GM13976 (cell line): ENCODE measurements around the gene GCLM.

Source experiments
- DNase-seq: peaks from one replicate; pipeline ENCODE4 v3.0.0; 2012; ENCODE audit warnings: low spot score
- in situ Hi-C: fragments of 300-500 bp; cut with MboI; formaldehyde crosslinking; loops from one replicate; pipeline ENCODE4 v1.12.0; 2022; ENCODE audit warnings: low sequenced_read_pairs, mixed read lengths, inconsistent platforms; ENCODE audit not compliant: unreplicated experiment
- TF ChIP-seq, protein P1 (sequence below): IDR thresholded peaks from 2 replicates; pipeline ENCODE4 v1.5.1; 2012; ENCODE audit warnings: borderline replicate concordance, mild to moderate bottlenecking; ENCODE audit not compliant: insufficient read depth; ENCODE audit errors: extremely low read depth, missing control alignments, control extremely low read depth

GCLM gene

DNA sequence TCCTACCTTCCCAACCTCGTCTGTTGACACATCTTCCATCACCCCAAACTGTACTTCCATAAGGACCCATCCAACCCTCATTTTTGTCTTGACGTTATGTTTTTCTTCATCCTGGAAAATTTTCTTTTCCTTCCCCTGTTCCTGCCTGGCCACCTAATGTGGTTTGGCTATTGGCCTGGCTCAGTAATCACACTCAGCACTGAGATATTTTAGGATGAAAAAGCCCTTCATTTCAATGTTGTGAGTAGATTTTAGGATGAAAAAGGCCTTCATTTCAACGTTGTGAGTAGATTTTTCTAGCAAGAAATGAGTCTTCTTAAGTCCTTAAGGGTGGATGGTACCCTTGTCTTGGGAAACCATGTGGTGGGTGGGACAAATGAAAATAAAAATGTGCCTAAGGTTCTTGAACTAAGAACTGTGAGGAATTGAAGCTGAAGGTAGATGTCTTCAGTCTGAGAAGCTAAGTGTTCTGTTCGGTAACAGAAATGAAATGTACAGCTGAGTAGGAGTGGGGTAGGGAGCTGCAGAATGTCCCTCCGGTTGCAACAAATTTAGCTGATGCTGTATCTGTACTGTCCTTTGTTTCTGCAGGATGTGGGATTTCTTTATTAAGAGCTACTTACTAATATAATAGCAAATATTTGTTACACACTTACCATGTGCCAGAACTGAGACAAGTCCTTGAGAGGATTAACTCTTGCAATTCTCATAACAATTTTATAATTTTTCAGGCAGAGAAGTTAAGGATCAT, 66.3 kb downstream of the GCLM start:
- no peak for DNase-seq
- TF ChIP-seq, protein P1, sequence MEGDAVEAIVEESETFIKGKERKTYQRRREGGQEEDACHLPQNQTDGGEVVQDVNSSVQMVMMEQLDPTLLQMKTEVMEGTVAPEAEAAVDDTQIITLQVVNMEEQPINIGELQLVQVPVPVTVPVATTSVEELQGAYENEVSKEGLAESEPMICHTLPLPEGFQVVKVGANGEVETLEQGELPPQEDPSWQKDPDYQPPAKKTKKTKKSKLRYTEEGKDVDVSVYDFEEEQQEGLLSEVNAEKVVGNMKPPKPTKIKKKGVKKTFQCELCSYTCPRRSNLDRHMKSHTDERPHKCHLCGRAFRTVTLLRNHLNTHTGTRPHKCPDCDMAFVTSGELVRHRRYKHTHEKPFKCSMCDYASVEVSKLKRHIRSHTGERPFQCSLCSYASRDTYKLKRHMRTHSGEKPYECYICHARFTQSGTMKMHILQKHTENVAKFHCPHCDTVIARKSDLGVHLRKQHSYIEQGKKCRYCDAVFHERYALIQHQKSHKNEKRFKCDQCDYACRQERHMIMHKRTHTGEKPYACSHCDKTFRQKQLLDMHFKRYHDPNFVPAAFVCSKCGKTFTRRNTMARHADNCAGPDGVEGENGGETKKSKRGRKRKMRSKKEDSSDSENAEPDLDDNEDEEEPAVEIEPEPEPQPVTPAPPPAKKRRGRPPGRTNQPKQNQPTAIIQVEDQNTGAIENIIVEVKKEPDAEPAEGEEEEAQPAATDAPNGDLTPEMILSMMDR, result no peak
- in situ Hi-C loops, result loop anchor here (25.0 kb wide), 1 partner anchor 531 kb away; no protein-coding TSS in a partner anchor

DNA sequence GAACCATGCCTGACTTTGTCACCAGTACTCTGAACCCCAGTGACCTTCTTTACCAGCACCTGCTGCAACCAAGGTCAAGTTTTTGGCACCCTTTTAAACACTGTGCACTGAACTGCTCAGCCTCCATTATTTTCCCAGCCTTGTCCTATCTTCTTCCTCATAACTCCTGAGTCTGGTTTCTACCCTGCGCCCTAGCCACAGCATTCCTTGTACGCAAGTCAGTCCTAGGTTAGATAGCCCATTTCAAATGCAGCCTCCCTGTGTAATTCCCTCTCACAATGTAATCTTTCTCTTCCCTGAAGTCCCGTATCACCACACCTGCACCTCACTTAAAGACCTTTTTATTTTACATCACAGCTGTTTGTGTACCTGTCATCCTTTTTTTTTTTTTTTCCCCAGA, 67.5 kb downstream of the GCLM start:
- no peak for DNase-seq
- in situ Hi-C loops, result loop anchor here (25.0 kb wide), 1 partner anchor 529 kb away; no protein-coding TSS in a partner anchor
- TF ChIP-seq, protein P1, result no peak

DNA sequence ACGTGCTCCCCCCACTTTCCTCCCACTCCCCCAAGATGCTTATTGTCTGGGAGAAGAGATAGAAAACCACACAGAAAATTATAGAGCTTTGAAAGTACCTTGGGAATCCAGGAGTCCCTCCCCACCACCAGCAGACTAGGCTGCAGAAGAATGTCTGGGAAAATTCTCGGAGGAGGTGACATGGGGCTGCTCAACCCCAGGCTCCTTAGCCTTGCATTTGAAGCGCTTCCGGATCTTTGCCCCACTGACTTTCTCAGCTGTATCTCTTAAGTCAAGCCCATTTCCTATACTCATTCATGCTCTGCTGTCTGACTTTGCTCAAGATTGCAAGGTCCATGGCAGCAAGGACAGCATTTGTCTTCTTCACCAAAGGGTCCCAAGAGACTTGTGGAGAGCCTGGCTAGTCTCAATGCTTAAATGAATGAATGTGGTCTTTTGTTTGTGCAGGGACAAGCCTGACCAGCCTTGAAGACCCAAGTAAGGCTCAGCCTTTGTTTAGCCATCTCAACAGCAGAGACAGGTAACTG, 68.2 kb downstream of the GCLM start:
- TF ChIP-seq, protein P1, result no peak
- no peak for DNase-seq
- in situ Hi-C loops, result loop anchor here (25.0 kb wide), 1 partner anchor 529 kb away; no protein-coding TSS in a partner anchor

DNA sequence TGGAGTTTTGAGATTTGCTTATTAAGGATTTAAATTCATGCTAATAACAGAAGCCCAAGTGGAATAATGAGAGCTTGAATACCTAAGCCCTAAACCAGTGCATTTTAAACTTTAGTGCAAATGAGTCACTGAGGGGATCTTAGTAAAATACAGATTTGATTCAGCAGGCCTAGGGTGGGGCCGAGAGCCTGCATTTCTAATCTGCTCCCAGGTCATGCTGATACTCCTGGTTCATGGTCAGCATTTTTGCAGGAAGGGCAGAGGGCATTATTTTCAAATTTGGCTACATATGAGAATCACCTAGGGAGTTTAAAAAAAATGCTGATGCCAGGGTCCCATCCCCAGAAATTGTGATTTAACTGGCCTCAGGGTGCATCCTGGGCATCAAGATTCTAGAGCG, 69.5 kb downstream of the GCLM start:
- no peak for DNase-seq
- TF ChIP-seq, protein P1, result no peak
- in situ Hi-C loops, result loop anchor here (25.0 kb wide), 1 partner anchor 527 kb away; no protein-coding TSS in a partner anchor

DNA sequence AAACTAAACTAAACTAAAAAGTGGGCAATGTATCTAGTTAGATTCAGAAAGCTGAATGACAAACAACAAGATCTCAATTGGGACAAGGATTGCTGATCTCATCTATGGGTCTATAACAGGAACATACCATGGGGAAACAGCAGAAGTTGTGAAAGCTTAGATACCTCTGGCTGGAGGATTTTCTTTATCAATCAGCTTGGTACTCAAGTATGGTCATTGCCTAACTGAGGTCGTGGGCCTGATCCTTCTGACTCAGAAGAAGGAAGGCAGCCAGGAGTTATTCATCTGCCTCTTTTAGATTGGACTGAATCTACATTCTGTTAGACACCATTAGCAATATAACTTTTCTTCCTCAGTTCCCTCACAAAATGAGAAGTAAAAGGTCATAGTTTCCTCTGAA, 69.9 kb downstream of the GCLM start:
- in situ Hi-C loops, result loop anchor here (25.0 kb wide), 1 partner anchor 527 kb away; no protein-coding TSS in a partner anchor
- DNase-seq, result no peak
- TF ChIP-seq, protein P1, result no peak

DNA sequence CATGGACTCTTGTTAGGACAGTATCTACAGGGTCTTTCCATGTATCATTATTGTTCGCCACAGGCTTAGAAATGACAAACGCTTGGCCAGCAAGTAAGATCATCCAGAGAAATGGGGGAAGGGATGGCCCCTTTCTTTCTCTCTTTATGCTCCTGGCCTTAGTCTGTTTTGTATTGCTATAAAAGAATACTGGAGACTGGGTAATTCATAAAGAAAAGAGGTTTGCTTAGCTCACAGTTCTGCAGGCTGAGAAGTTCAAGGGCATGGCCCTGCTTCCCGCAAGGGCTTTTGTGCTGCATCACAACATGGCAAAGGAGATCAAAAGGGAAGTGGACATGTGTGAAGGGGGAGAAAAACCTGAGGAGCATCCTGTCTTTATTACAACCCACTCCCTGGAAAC, 71.3 kb downstream of the GCLM start:
- no peak for DNase-seq
- in situ Hi-C loops, result loop anchor here (25.0 kb wide), 1 partner anchor 526 kb away; no protein-coding TSS in a partner anchor
- TF ChIP-seq, protein P1, result no peak
